GM12878 (cell line): ENCODE measurements around the gene RCN1. TPM values are rescaled to one million over a fixed set of nuclear protein-coding genes. Genes with fewer than 3 reads are reported as not detected.

Experiments used
- IRF4 ChIP-seq: IDR thresholded peaks from 2 replicates; pipeline ENCODE4 v1.6.1; 2011; ENCODE audit warnings: low read depth, low read length
- POU2F2 ChIP-seq: IDR thresholded peaks from 3 replicates; pipeline ENCODE4 v1.6.1; 2011; ENCODE audit warnings: low read depth, mild to moderate bottlenecking, low read length, borderline replicate concordance
- RB1 ChIP-seq: fragments of 450-650 bp; formaldehyde crosslinking; IDR thresholded peaks from 2 replicates; pipeline ENCODE4 v1.6.1; 2017; ENCODE audit warnings: mild to moderate bottlenecking, borderline replicate concordance
- polyA plus RNA-seq, 11 experiments: library from polyadenylated mRNA; depleted of rRNA in 4 of 11; unstranded in 6 of 11; stranded (reverse) in 5 of 11; fragments of >200 nt; fragmentation: Nextera tagmentation in 4 of 11; fragmentation: Illumina TruSeq in 1 of 11; extraction: Ambion mirVana in 4 of 11; extraction: Trizol in 1 of 11; gene quantifications; 1 replicate in 1 of 11; 2 replicates in 10 of 11; pipeline versions ENCODE4 v1.2.1 to v1.2.3, GENCODE V29; 2011 to 2016; ENCODE audit warnings: inconsistent platforms in 2 of 11, missing spikeins in 2 of 11, low read depth in 1 of 11
- total RNA-seq, 4 experiments: library from RNA; depleted of rRNA in 3 of 4; stranded (reverse); fragments of >200 nt in 3 of 4; fragmentation: Illumina TruSeq in 1 of 4; extraction: Trizol in 1 of 4; gene quantifications; 2 replicates each; pipeline versions ENCODE4 v1.2.1 to v1.2.3, GENCODE V29; 2013 to 2021
- TF ChIP-seq, protein P1 (sequence below): fragments of 450-650 bp; formaldehyde crosslinking; IDR thresholded peaks from 2 replicates; pipeline ENCODE4 v1.4.0; 2022; ENCODE audit warnings: mild to moderate bottlenecking, moderate library complexity
- TF ChIP-seq, protein P2 (sequence below): fragments of 150-350 bp; IDR thresholded peaks from 2 replicates; pipeline ENCODE4 v1.6.1; 2014; ENCODE audit warnings: mild to moderate bottlenecking, low read depth, low read length
- TF ChIP-seq, protein P3 (sequence below): fragments of 450-650 bp; formaldehyde crosslinking; IDR thresholded peaks from 2 replicates; pipeline ENCODE4 v1.5.0; 2022; ENCODE audit warnings: mild to moderate bottlenecking, missing genetic modification characterization
- TF ChIP-seq, protein P4 (sequence below): fragments of 450-650 bp; IDR thresholded peaks from 2 replicates; pipeline ENCODE4 v1.6.1; 2016; ENCODE audit warnings: mild to moderate bottlenecking, moderate library complexity, borderline replicate concordance

The RCN1 gene
- total and polyA plus RNA-seq, 10 of the 15 experiments (the other 5 are each of a cell fraction or from before 2014, with no cell fraction given), result 17.6 to 76.7 (median 56.4) TPM

DNA sequence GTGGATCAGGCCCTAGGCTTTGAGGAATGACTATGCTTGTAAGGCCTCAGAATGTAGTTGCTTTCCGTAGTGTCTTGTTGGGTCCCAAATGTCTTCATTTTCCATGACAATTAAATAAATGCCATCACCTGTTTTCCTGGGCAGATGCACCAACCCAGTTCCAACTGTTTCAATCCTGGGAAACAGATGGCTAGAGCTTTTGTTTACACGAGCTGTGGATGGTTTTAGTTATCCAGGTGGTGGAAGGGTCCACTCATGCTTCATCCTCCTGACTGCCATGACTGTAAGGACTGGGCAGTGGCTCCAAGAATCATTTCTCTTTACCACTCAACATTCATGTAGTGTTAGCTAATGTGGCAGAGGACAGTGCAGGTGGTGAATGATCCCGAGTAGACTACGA is 8.6 kb downstream of the RCN1 start (continued):
- no peak for TF ChIP-seq IRF4
- TF ChIP-seq, protein P1, sequence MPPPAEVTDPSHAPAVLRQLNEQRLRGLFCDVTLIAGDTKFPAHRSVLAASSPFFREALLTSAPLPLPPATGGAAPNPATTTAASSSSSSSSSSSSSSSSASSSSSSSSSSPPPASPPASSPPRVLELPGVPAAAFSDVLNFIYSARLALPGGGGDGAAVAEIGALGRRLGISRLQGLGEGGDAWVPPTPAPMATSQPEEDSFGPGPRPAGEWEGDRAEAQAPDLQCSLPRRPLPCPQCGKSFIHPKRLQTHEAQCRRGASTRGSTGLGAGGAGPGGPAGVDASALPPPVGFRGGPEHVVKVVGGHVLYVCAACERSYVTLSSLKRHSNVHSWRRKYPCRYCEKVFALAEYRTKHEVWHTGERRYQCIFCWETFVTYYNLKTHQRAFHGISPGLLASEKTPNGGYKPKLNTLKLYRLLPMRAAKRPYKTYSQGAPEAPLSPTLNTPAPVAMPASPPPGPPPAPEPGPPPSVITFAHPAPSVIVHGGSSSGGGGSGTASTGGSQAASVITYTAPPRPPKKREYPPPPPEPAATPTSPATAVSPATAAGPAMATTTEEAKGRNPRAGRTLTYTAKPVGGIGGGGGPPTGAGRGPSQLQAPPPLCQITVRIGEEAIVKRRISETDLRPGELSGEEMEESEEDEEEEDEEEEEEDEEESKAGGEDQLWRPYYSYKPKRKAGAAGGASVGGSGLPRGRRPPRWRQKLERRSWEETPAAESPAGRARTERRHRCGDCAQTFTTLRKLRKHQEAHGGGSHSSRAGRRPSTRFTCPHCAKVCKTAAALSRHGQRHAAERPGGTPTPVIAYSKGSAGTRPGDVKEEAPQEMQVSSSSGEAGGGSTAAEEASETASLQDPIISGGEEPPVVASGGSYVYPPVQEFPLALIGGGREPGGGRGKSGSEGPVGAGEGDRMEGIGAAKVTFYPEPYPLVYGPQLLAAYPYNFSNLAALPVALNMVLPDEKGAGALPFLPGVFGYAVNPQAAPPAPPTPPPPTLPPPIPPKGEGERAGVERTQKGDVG (CRISPR knock-in tag), result no peak
- TF ChIP-seq POU2F2, result no peak
- TF ChIP-seq, protein P2, sequence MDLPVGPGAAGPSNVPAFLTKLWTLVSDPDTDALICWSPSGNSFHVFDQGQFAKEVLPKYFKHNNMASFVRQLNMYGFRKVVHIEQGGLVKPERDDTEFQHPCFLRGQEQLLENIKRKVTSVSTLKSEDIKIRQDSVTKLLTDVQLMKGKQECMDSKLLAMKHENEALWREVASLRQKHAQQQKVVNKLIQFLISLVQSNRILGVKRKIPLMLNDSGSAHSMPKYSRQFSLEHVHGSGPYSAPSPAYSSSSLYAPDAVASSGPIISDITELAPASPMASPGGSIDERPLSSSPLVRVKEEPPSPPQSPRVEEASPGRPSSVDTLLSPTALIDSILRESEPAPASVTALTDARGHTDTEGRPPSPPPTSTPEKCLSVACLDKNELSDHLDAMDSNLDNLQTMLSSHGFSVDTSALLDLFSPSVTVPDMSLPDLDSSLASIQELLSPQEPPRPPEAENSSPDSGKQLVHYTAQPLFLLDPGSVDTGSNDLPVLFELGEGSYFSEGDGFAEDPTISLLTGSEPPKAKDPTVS, result no peak
- TF ChIP-seq RB1, result no peak
- TF ChIP-seq, protein P3, sequence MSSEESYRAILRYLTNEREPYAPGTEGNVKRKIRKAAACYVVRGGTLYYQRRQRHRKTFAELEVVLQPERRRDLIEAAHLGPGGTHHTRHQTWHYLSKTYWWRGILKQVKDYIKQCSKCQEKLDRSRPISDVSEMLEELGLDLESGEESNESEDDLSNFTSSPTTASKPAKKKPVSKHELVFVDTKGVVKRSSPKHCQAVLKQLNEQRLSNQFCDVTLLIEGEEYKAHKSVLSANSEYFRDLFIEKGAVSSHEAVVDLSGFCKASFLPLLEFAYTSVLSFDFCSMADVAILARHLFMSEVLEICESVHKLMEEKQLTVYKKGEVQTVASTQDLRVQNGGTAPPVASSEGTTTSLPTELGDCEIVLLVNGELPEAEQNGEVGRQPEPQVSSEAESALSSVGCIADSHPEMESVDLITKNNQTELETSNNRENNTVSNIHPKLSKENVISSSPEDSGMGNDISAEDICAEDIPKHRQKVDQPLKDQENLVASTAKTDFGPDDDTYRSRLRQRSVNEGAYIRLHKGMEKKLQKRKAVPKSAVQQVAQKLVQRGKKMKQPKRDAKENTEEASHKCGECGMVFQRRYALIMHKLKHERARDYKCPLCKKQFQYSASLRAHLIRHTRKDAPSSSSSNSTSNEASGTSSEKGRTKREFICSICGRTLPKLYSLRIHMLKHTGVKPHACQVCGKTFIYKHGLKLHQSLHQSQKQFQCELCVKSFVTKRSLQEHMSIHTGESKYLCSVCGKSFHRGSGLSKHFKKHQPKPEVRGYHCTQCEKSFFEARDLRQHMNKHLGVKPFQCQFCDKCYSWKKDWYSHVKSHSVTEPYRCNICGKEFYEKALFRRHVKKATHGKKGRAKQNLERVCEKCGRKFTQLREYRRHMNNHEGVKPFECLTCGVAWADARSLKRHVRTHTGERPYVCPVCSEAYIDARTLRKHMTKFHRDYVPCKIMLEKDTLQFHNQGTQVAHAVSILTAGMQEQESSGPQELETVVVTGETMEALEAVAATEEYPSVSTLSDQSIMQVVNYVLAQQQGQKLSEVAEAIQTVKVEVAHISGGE (CRISPR knock-in tag), result no peak
- TF ChIP-seq, protein P4, sequence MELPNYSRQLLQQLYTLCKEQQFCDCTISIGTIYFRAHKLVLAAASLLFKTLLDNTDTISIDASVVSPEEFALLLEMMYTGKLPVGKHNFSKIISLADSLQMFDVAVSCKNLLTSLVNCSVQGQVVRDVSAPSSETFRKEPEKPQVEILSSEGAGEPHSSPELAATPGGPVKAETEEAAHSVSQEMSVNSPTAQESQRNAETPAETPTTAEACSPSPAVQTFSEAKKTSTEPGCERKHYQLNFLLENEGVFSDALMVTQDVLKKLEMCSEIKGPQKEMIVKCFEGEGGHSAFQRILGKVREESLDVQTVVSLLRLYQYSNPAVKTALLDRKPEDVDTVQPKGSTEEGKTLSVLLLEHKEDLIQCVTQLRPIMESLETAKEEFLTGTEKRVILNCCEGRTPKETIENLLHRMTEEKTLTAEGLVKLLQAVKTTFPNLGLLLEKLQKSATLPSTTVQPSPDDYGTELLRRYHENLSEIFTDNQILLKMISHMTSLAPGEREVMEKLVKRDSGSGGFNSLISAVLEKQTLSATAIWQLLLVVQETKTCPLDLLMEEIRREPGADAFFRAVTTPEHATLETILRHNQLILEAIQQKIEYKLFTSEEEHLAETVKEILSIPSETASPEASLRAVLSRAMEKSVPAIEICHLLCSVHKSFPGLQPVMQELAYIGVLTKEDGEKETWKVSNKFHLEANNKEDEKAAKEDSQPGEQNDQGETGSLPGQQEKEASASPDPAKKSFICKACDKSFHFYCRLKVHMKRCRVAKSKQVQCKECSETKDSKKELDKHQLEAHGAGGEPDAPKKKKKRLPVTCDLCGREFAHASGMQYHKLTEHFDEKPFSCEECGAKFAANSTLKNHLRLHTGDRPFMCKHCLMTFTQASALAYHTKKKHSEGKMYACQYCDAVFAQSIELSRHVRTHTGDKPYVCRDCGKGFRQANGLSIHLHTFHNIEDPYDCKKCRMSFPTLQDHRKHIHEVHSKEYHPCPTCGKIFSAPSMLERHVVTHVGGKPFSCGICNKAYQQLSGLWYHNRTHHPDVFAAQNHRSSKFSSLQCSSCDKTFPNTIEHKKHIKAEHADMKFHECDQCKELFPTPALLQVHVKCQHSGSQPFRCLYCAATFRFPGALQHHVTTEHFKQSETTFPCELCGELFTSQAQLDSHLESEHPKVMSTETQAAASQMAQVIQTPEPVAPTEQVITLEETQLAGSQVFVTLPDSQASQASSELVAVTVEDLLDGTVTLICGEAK, result no peak
